ELF-1 (cell line): Measurements from ENCODE around the gene NEURL3.
"Not testable (repeated sequence)": the region's sequence is repeated elsewhere in the genome, so short reads cannot be mapped to it uniquely, and the experiment has no call there.

Experiments
- DNase-seq: peaks from one replicate; pipeline ENCODE4 v3.0.0-alpha.2; 2016; ENCODE audit warnings: low read depth, low spot score

NEURL3 gene

GRCh38 chr2:96507957-96508520, 2.9 kb upstream of the NEURL3 start:
- DNase-seq = peak; percentile 85

GRCh38 chr2:96506907-96507240, 1.7 kb upstream of the NEURL3 start:
- DNase-seq = no peak

GRCh38 chr2:96506016-96506906, 1.1 kb upstream of the NEURL3 start:
- peak; percentile 41 for DNase-seq

- DNase-seq = no peak
Observed at GRCh38 chr2:96503637-96504243, 1.4 kb downstream of the NEURL3 start.

- no peak for DNase-seq
Observed at GRCh38 chr2:96502891-96503636, 2.1 kb downstream of the NEURL3 start.

GRCh38 chr2:96501886-96502810, 3.0 kb downstream of the NEURL3 start:
- no peak for DNase-seq

GRCh38 chr2:96501471-96501874, 3.7 kb downstream of the NEURL3 start:
- DNase-seq = no peak

- no peak for DNase-seq
Observed at GRCh38 chr2:96500385-96501066, 4.6 kb downstream of the NEURL3 start.

- DNase-seq = no peak
Observed at GRCh38 chr2:96499061-96499960, 5.8 kb downstream of the NEURL3 start.

GRCh38 chr2:96498611-96499010, 6.5 kb downstream of the NEURL3 start:
- DNase-seq = not testable (repeated sequence)

GRCh38 chr2:96498021-96498431, 7.1 kb downstream of the NEURL3 start:
- peak; percentile 40 for DNase-seq

- DNase-seq = no peak
Observed at GRCh38 chr2:96495982-96496629, 9.1 kb downstream of the NEURL3 start.

- no peak for DNase-seq
Observed at GRCh38 chr2:96494188-96494587, 11.0 kb downstream of the NEURL3 start.

- peak; percentile 85 for DNase-seq
Observed at GRCh38 chr2:96493072-96493471, 12.1 kb downstream of the NEURL3 start.

GRCh38 chr2:96491860-96492497, 13.2 kb downstream of the NEURL3 start:
- no peak for DNase-seq

GRCh38 chr2:96489663-96490062, 15.5 kb downstream of the NEURL3 start:
- no peak for DNase-seq

GRCh38 chr2:96489261-96489660, 15.9 kb downstream of the NEURL3 start:
- DNase-seq = no peak

GRCh38 chr2:96486696-96487095, 18.5 kb downstream of the NEURL3 start:
- no peak for DNase-seq
